ENCODE measurements around the gene AAMDC. TPM values are rescaled to one million over a fixed set of nuclear protein-coding genes. Genes with fewer than 3 reads are reported as not detected.

The AAMDC gene
- total and polyA plus RNA-seq, 2 donors (not counting 1 experiment from before 2014, with no cell fraction given), result 1.9 to 7.5 TPM

GRCh38 chr11:77779935-77780334, 41.0 kb upstream of the AAMDC start:
- Histone ChIP-seq H3K9ac (ENCODE audit: low read length) (no peak overlapping the region), H3K27ac (ENCODE audit: low read length in 2 of 2) (no peak overlapping the region), H4K20me1 (ENCODE audit: control insufficient read depth, insufficient read depth, low read length, poor library complexity, severe bottlenecking) (peaks cover 92% of the 10 kb centered on the region), H3K27me3 (replicated peaks in 1 of 4; ENCODE audit: control extremely low read depth in 1 of 4, control insufficient read depth in 3 of 4, insufficient read depth in 4 of 4, low read length in 3 of 4) (no peaks in the 10 kb centered on the region), H3K4me3 (ENCODE audit: control extremely low read depth in 1 of 5, extremely low read depth in 1 of 5, insufficient read depth in 1 of 5, low read depth in 2 of 5, low read length in 4 of 5) (no peak overlapping the region), H2AFZ (ENCODE audit: insufficient read depth, low read depth, low read length, poor library complexity, severe bottlenecking) (no peak overlapping the region), H3K4me2 (replicated peaks; ENCODE audit: low read depth, low read length, poor library complexity, severe bottlenecking) (no peak overlapping the region), H3K4me1 (ENCODE audit: control insufficient read depth in 2 of 2, insufficient read depth in 2 of 2, low read length in 2 of 2) (peaks cover 12 to 20% of the 10 kb centered on the region in 2 donors), H3K9me3 (ENCODE audit: control extremely low read depth in 1 of 3, control insufficient read depth in 2 of 3, insufficient read depth in 1 of 3, low read length in 2 of 3) (no peaks in the 10 kb centered on the region), H3K79me2 (ENCODE audit: control insufficient read depth, insufficient read depth, low read length) (peaks cover 92% of the 10 kb centered on the region), H3K36me3 (replicated peaks in 1 of 2; ENCODE audit: control extremely low read depth in 1 of 2, control insufficient read depth in 1 of 2, extremely low read depth in 1 of 2, insufficient read depth in 2 of 2, low read length in 1 of 2) (peaks cover 4 to 9% of the 10 kb centered on the region in 2 experiments)
- Mint-ChIP-seq H3K4me3 (no peak overlapping the region), H3K27ac (no peak overlapping the region), H3K4me1 (peaks cover 47% of the 10 kb centered on the region), H3K9me3 (ENCODE audit: insufficient read depth) (no peaks in the 10 kb centered on the region), H3K27me3 (no peaks in the 10 kb centered on the region)
- CTCF ChIA-PET, result no interaction called here
- DNase-seq, result no peak
- TF ChIP-seq, protein P1, sequence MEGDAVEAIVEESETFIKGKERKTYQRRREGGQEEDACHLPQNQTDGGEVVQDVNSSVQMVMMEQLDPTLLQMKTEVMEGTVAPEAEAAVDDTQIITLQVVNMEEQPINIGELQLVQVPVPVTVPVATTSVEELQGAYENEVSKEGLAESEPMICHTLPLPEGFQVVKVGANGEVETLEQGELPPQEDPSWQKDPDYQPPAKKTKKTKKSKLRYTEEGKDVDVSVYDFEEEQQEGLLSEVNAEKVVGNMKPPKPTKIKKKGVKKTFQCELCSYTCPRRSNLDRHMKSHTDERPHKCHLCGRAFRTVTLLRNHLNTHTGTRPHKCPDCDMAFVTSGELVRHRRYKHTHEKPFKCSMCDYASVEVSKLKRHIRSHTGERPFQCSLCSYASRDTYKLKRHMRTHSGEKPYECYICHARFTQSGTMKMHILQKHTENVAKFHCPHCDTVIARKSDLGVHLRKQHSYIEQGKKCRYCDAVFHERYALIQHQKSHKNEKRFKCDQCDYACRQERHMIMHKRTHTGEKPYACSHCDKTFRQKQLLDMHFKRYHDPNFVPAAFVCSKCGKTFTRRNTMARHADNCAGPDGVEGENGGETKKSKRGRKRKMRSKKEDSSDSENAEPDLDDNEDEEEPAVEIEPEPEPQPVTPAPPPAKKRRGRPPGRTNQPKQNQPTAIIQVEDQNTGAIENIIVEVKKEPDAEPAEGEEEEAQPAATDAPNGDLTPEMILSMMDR (IDR thresholded peaks at IDR 0.05), result no peak
- no peak for TF ChIP-seq EZH2 (IDR thresholded peaks at IDR 0.05; ENCODE audit: borderline replicate concordance, insufficient read depth, low read depth, low read length, poor library complexity, severe bottlenecking)
- POLR2A ChIA-PET, result interaction anchor here (0.5 kb wide), 1 partner anchor 218 kb away, joined by 3 read pairs; no protein-coding TSS in a partner anchor
- no peak for ATAC-seq (ENCODE audit: low read depth)
- intact Hi-C loops (cut with micrococcal nuclease), result loop anchor here (5.0 kb wide), 1 partner anchor 37 kb away; no protein-coding TSS in a partner anchor

- DNase-seq (peak; percentile 24), ATAC-seq (ENCODE audit: low read depth) (no peak)
- no peak overlapping the region for H3K4me3 ChIP-seq (ENCODE audit: control extremely low read depth in 1 of 5, extremely low read depth in 1 of 5, insufficient read depth in 1 of 5, low read depth in 2 of 5, low read length in 4 of 5)
- no peaks in the 10 kb centered on the region for H3K36me3 ChIP-seq (replicated peaks in 1 of 2; ENCODE audit: control extremely low read depth in 1 of 2, control insufficient read depth in 1 of 2, extremely low read depth in 1 of 2, insufficient read depth in 2 of 2, low read length in 1 of 2)
- peaks cover 48% of the 10 kb centered on the region for H3K4me1 Mint-ChIP-seq
- H3K27me3 ChIP-seq (replicated peaks in 1 of 4; ENCODE audit: control extremely low read depth in 1 of 4, control insufficient read depth in 3 of 4, insufficient read depth in 4 of 4, low read length in 3 of 4), result no peaks in the 10 kb centered on the region
- H3K27ac Mint-ChIP-seq, result no peak overlapping the region
- H3K27ac ChIP-seq (ENCODE audit: low read length in 2 of 2), result no peak overlapping the region
- peaks cover 12 to 20% of the 10 kb centered on the region in 2 donors for H3K4me1 ChIP-seq (ENCODE audit: control insufficient read depth in 2 of 2, insufficient read depth in 2 of 2, low read length in 2 of 2)
- peak overlapping the region; percentile 25 for H3K4me2 ChIP-seq (replicated peaks; ENCODE audit: low read depth, low read length, poor library complexity, severe bottlenecking)
- no peak overlapping the region for H3K9ac ChIP-seq (ENCODE audit: low read length)
- H3K27me3 Mint-ChIP-seq, result no peaks in the 10 kb centered on the region
- H2AFZ ChIP-seq (ENCODE audit: insufficient read depth, low read depth, low read length, poor library complexity, severe bottlenecking), result no peak overlapping the region
- intact Hi-C loops (cut with micrococcal nuclease), result loop anchor here (5.0 kb wide), 1 partner anchor 34 kb away; no protein-coding TSS in a partner anchor
- no peaks in the 10 kb centered on the region for H3K9me3 ChIP-seq (ENCODE audit: control extremely low read depth in 1 of 3, control insufficient read depth in 2 of 3, insufficient read depth in 1 of 3, low read length in 2 of 3)
- TF ChIP-seq, protein P1 (IDR thresholded peaks at IDR 0.05), result no peak
- no peak for TF ChIP-seq EZH2 (IDR thresholded peaks at IDR 0.05; ENCODE audit: borderline replicate concordance, insufficient read depth, low read depth, low read length, poor library complexity, severe bottlenecking)
- CTCF ChIA-PET, result no interaction called here
- H3K9me3 Mint-ChIP-seq (ENCODE audit: insufficient read depth), result no peaks in the 10 kb centered on the region
- no CpG with 5 or more reads among the region's 1 CpG for WGBS (ENCODE audit: insufficient coverage)
- H3K4me3 Mint-ChIP-seq, result no peak overlapping the region
- peaks cover 84% of the 10 kb centered on the region for H4K20me1 ChIP-seq (ENCODE audit: control insufficient read depth, insufficient read depth, low read length, poor library complexity, severe bottlenecking)
- POLR2A ChIA-PET, result interaction anchor here (0.6 kb wide), 1 partner anchor 642 kb away, joined by 3 read pairs; no protein-coding TSS in a partner anchor
- peaks cover 93% of the 10 kb centered on the region for H3K79me2 ChIP-seq (ENCODE audit: control insufficient read depth, insufficient read depth, low read length)
These were observed 37.9 kb upstream of the AAMDC start for GRCh38 chr11:77783025-77783424.
